Embryonic facial prominence (tissue), 1 donor: Measurements from ENCODE around the gene GNLY.
A peak's percentile ranks its signal among the peaks of the same experiment; 100 is the strongest.

Experiments
- DNase-seq: peaks from one replicate; pipeline ENCODE4 v3.0.0-alpha.2; 2016; ENCODE audit errors: extremely low spot score

The GNLY gene

GRCh38 chr2:85684806-85685205 lies 9.4 kb upstream of the GNLY start:
- DNase-seq: no peak

DNA sequence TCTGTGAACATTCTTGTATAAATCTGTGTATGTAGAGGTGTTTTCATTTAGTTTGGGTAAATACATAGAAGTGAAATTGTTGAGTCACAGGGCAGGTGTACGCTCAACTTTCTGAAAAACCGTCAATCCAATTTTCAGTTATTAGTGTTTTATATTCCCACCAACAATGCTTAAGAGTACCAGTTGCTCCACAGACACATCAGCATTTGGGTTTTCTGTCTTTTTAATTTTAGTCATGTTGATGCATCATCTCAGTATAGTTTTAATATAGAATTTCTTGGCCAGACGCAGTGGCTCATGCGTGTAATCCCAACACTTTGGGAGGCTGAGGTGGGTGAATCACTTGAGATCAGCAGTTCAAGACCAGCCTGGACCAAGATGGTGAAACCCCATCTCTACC lies 3.2 kb upstream of the GNLY start:
- DNase-seq: no peak

DNA sequence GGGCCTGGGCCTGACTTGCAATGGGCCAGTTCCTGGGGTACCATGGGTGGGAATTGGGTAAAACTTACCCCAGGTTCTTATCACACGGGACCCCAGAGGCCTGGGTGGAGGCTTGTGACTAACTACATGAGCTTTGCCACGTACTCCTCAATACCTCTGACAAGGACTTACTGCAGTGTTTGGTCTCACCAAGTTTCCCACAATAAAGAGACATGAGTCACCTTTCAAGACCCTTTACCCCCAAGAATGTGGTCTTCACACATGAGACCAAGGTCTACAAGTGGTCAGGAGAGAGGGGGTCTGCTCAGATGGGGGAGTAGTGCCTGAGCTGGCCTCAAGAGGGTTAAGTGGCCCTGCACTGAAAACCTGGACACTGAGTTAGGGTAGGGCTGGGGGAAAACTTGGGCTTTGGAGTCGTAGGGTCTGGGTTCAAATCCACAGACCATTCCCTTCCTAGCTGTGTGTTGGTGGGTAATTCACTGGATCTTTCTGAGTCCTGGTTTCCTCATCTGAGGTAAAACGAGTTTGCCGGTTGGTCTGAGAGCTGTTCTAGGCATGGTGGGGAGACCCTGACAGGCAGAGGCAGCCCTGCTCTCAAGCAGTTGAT lies 2.0 kb upstream of the GNLY start:
- no peak for DNase-seq

GRCh38 chr2:85695121-85695520 lies 963 bp downstream of the GNLY start:
- DNase-seq: no peak

GRCh38 chr2:85695691-85696668 lies 1.8 kb downstream of the GNLY start:
- DNase-seq: no peak

DNA sequence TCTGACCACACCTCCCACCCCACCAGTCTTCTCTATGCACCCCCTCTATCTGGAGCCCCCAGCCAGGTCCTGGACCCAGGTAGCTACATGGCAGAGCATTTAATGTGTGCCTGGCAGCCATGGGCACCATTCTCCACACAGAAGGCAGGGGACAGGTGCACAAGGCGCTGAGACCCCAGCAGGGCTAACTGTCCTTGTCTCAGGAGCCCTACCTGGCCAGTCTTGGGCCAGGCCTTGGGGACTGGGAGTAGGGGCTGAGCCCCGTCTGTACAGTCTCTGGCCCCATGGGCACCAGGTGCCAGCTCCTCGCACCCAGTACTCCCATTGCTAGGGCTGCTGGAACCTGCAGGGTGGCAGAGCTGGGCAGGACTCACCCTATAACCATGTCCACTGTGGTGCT lies 2.9 kb downstream of the GNLY start:
- no peak for DNase-seq

DNA sequence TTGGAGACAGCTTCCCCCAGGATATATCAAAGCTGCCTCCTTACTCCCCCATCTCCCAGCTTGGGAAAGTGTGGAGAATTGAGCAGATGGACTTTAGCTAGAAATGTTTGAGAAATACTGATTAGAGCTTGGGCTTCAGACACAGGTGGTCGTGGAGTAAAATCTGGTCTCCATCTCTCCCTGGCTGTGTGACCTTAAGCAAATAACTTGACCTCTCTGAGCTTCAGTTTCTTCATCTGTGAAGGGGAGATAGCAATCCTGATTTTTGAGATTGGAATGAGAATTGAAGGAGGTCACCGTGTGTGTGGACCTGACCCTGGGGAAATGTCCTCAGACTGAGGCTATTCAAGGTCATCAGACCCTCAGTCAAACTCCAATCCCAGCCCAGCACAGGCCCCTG lies 3.6 kb downstream of the GNLY start:
- DNase-seq: no peak

DNA sequence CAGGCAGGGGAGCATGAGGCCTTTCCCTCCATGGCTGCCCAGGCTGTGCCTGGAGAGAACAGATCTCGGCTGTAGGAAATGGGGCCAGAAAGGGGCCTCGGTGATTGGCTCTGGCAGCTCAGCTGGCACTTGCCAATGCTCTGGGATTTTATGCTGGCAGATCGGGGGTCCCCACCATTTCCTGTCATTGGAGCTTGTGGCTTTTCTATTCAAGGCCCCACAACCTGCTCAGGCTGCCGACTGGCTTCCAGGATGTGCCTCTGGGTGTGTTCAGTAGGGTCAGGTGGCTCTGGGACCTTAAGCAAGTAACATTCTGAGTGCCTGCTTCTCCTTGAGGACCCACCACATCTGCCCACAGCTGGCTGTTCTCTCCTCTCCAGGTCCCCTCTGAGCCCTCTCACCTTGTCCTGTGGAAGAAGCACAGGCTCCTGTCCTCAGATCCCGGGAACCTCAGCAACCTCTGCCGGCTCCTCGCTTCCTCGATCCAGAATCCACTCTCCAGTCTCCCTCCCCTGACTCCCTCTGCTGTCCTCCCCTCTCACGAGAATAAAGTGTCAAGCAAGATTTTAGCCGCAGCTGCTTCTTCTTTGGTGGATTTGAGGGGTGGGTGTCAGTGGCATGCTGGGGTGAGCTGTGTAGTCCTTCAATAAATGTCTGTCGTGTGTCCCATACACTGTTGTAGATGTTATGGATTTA lies 4.2 kb downstream of the GNLY start:
- DNase-seq: no peak

GRCh38 chr2:85698880-85699254 lies 4.7 kb downstream of the GNLY start:
- no peak for DNase-seq

- no peak for DNase-seq
These were observed 5.2 kb downstream of the GNLY start for GRCh38 chr2:85699325-85699724.

DNA sequence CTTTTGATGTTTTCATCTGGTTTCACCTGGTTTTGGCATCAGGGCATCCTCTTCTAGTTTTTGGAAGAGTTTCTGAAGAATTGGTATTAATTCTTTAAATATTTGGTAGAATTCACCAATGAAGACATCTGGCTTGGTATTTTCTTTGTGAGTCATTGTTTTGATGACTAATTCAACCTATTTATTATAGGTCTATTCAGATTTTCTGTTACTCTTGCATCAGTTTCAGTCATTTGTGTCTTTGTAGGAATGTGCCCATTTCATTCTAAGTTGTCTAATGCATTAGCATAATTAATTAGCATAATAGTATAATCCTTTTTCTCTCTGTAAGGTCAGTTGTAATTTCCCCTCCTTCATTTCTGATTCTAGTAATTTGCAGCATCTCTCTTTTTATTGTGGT lies 8.0 kb downstream of the GNLY start:
- DNase-seq: no peak

DNA sequence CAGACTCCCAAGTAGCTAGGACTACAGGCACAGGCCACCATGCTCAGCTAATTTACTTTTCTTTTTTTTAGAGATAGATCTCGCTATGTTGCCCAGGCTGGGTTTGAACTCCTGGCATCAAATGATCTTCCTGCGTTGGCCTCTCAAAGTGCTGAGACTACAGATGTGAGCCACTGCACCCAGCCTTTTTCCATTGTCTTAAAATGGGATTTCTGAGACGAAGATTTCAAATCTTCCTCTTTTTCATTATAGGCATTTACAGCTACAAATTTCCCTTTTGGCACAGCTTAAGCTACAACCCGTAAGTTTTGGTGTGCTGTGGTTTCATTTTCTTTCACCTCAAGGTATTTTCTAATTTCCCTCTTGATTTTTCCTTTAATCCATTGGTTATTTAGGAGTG lies 8.6 kb downstream of the GNLY start:
- DNase-seq: no peak

DNA sequence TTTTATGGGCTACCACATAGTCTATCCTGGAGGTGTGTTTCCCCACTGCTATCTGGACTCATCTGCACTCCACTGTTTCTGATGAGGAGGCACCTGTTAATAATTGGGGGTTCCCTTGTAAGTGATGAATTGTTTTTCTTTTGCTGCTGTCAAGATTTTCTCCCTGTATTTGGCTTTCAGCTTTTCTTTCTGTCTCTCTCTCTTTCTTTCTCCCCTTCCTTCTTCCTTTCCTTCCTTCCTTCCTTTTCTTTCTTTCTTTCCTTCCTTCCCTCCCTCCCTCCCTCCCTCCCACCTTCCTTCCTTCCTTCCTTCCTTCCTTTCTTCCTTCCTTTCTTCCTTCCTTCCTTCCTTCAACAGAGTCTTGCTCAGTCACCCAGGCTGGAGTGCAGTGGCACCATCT lies 9.2 kb downstream of the GNLY start:
- DNase-seq: no peak

DNA sequence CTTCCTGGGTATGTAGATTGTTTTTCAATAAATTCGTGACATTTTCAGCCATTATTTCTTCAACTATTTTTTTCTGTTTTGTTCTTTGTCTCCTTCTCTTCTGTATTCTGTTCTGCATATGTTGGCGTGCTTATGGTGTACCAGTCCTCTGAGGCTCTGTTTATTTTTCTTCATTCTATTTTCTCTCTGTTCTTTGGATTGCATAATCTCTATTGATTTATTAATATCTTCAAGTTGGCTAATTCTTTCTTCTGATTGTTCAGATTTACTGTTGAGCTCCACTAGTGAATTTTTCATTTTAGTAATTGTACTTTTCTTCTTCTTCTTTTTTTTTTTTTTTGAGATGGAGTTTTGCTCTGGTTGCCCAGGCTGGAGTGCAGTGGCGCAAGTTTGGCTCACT lies 9.9 kb downstream of the GNLY start:
- DNase-seq: no peak

- DNase-seq: no peak
These were observed 10.9 kb downstream of the GNLY start for GRCh38 chr2:85704800-85705679.

- no peak for DNase-seq
These were observed 11.5 kb downstream of the GNLY start for GRCh38 chr2:85705680-85706039.

DNA sequence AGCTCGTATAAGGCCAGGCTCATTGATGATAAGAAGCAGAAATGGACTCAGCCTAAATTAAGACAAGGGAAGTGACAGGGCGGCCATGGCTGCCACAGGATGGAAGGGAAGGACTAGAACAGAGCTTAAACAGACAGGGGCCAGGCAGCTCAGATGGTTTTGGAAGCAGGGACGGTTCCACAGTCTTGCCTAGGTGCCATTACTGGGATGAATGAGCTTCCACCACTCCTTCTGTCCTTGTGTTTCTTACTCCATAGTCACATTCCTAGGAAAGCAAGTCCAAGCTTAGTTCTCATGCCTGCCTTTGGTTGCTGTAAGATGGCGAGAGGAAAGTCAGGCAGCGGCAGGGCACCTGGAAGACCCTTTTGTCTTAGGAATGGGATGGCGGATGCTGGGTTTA lies 11.9 kb downstream of the GNLY start:
- DNase-seq: no peak

GRCh38 chr2:85706599-85707296 lies 12.6 kb downstream of the GNLY start:
- DNase-seq: no peak

DNA sequence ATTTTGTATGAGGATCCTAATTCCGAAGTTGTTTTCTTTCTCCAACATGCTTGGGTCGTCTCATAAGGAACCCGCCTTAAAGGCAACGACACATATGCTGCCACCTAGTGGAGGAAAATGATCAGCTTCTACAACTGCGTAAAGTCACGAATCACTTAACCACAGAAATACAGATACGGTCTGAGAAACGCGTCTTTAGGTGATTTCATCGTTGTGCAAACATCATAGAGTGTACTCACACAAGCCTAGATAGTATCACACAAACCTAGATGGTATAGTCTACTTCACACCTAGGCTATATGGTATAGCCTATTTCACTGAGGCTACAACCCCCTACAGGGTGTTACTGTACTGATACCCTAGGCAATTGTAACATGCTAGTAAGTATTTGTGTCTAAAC lies 13.1 kb downstream of the GNLY start:
- DNase-seq: peak; percentile 49

DNA sequence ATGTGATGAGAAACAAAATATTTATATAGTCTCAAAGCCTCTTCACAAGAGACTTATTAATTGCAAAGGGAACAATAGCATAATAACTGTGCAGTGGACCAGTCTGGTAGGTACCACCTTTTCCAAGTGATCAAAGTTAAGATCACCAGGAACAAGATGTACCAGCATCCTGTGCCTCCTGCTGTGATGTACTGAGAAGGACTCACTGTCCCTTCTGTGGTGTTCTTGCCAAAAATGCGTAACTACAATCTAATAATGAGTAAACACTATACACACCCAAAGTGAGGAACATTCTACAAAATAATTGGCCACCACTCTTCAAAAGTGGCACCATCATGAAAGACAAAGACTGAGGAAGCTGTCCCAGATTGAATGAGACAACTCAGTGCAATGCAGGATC lies 14.5 kb downstream of the GNLY start:
- no peak for DNase-seq

GRCh38 chr2:85709401-85709811 lies 15.2 kb downstream of the GNLY start:
- no peak for DNase-seq
